NCI-H82 (cell line): ENCODE measurements around the gene NTM.

Source experiments
- DNase-seq: peaks from one replicate; lab custom pipeline; 2025; lab: John Stamatoyannopoulos, UW

The NTM gene

GRCh38 chr11:131917634-131918384 is 547.4 kb downstream of the NTM start:
- no peak for DNase-seq

- DNase-seq: no peak
These were observed 548.2 kb downstream of the NTM start for GRCh38 chr11:131918663-131919062.

- no peak for DNase-seq
These were observed 551.8 kb downstream of the NTM start for GRCh38 chr11:131922220-131922619.

DNA sequence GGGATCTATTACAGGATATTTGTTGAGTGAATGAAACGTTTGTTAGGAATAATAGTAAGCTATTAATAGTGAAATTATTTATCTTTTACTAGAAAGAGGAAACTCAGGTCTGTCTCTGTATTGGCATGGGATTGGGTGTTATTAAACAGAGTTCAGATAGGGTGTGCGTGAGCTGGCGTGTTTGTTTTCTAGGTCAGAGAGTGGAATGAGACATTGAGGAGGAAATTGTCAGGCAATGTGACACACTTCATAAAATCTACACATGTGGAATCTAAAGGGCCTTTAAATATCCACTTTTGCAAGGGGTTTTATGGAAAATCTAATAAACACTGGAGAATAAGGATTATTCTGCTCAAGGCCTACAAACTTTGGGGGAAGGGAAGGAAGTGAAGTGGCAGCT is 552.9 kb downstream of the NTM start:
- no peak for DNase-seq

DNA sequence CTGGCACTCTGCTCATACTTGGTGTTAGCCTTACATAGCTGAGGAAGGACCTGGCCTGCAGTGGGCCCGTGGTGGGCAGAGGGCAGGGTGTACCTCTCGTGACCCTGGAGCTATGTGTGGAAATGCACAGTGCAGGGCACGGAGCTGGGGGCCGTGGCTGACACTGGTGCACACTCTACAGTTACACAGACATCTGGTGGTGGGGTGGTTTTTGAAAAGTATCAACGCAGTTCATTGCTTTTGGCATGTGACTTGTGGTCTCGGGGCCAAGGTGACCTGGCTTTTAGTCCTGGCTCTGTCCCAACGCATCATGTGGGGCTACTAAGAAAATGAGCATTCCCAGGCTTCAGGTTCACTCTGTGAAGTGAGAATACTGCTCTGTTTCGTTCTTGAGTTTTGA is 553.6 kb downstream of the NTM start:
- DNase-seq: no peak

GRCh38 chr11:131924457-131925201 is 554.2 kb downstream of the NTM start:
- no peak for DNase-seq

GRCh38 chr11:131925829-131926228 is 555.4 kb downstream of the NTM start:
- DNase-seq: no peak

DNA sequence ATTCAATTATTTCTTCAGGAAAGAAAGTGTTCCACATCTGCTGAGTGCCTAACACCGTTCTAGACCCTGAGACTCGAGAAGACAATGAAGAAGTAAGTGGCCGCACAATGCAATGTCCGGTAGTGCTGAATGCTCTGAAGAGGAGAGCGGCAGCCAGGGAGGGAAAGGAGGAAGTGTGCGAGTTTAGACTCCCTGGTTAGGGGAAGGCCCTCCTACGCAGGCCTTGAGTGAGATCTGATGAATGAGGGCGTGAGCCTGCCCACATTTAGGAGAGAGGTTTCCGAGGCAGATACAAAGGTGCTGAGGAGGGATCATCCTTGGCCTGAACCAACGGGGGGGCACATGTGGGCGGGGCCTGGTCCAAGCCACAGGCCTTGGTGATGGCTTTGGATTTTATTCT is 558.6 kb downstream of the NTM start:
- DNase-seq: no peak

DNA sequence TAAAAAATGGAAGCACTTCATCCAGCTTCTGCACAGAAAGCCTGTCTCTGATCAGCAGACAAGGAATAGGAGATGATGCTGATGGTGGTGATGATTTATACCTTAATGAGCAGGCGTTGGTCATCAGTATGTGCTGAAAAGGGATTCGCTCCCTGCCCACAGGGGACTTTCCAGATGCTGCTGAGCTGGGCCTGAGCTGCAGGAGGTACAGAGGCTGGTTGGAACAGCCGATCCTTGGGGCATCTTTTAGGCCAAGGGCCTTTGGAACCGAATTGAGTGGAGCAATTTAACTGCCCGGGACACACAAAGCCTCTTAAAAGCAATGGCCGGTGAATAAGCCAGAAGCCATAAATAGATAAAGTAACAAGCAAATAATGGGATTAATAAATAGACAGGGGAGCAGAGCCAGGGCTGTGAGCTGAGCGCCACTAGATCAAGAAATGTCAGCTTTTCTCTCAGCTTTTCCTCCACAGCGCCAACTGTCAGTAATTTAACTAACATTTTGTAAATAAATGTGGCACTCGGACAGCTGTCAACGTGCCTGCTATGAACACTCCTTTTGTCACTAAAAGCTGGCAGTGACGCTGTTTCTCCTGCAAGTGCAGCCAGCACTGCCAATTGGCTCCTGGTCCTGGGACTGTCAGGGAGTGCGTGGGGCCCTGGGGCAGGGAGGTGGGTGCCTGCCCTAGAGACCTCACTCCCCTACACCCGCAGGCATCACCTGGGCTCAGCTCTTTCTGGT is 562.3 kb downstream of the NTM start:
- DNase-seq: peak; percentile 54

DNA sequence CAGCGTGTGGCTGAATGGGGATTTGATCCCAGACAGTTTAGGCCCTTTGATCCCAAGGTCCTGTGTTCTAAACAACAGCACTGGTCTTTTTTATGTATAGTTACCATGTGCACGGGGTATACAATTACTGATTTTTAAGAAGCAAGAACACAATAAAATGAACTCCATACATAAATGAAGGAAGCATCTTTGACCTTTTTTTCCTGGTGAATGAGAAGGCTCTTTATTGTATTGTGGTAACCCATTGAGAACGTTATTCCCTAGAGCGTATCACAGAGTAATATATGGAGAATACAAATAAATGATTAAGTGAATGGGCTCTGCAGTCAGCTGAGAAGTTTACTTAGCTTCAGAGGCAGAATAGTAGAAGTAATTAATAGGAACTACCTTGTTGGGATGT is 563.6 kb downstream of the NTM start:
- DNase-seq: no peak

GRCh38 chr11:131938351-131938751 is 567.9 kb downstream of the NTM start:
- DNase-seq: no peak

DNA sequence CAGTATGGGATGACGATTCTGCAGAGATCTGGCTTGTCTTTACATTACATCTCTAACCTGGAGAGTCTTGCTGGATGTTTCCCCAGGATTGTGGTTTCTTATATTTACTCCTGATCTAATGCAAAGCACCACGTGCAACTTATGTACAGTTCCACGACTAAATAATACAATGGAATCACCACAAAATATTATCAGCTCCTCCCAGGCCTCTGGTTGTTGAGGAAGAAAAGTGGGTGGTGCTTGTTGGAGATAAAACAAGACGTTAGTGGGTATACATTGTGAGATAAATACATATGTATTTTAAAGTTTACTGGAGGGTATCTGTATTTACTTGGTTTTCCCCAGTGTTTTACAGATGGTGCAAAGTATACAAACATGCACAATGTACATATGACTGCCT is 569.7 kb downstream of the NTM start:
- no peak for DNase-seq

- DNase-seq: no peak
These were observed 572.5 kb downstream of the NTM start for GRCh38 chr11:131942878-131943277.

DNA sequence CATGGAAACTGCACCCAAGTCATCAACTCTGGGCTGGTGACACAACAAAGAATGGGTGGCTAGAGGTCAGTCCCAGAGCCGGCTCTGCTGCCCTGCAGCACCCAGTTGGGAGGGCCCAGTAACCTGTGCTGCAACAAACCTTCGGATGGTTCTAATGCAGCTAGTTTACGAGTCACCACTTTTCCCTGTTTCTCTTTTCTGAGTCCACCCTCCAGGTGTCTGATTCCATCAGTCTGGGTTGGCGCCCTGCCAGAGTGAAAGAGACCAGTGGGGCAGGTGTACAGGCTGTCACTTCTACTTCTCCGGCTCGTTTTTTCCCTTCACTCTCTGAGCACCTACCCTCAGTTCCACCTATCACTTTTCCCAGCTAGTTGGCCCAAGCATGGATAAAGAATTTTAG is 572.9 kb downstream of the NTM start:
- peak; percentile 9 for DNase-seq

GRCh38 chr11:131944736-131945135 is 574.3 kb downstream of the NTM start:
- DNase-seq: no peak

- DNase-seq: no peak
These were observed 575.3 kb downstream of the NTM start for GRCh38 chr11:131945706-131946105.

DNA sequence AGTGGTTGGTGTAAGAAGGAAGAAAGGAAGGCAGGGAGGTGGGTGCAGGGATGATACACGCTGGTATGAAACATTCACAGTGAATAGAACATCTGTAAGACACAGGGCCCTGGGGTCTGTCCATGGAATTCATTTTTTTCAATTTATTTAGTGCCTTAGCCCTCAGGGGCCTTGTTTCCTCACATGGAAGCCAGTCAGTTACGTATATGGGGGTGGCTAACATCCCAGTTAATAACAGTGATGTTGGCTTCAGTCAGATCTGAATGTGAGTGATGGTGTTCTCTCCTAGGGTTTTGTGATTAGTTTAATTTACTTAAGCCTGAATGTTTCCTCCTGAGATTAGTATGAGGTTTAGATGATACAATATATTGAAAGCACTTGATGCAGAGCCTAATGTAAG is 577.1 kb downstream of the NTM start:
- DNase-seq: no peak

DNA sequence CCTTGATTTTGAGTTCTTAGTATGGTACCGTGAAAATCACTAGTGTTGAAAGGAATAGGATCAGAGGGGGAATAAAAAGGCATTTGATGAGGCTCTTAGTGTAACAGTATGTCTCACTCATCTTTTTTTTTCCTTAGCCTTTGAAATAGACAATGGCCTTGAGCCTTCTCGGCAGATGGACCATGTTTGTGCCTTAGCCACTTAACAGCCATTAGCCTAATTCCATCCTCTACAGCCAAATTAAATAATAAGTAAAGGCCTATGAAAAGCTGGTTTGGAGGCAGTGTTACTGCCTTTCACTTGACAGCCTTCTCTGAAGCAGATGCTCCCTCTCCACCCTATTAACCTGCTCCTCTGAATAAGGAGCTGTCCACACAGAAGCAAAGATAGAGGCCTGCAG is 580.7 kb downstream of the NTM start:
- DNase-seq: peak; percentile 94

- no peak for DNase-seq
These were observed 583.7 kb downstream of the NTM start for GRCh38 chr11:131954146-131954545.

DNA sequence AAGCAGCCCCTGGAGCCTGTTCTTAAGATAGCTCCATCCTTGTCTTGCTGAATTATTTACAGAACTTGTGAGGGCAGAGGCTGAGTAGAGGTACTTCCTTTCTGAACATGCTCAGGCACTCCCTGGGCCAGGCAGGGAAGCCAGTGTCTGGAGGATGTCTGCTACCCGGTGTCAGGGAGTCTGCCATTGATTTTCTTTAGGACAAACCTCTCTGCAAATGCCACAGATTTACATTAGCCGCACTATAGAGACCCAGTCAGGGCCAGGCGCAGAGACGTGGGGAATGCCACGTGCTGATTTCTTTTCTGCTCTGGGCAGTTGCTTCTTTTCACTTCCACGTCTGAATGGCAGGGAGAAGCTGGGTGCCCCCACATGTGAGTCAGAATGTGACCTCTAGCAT is 585.5 kb downstream of the NTM start:
- DNase-seq: no peak

- DNase-seq: no peak
These were observed 586.8 kb downstream of the NTM start for GRCh38 chr11:131957201-131957600.

DNA sequence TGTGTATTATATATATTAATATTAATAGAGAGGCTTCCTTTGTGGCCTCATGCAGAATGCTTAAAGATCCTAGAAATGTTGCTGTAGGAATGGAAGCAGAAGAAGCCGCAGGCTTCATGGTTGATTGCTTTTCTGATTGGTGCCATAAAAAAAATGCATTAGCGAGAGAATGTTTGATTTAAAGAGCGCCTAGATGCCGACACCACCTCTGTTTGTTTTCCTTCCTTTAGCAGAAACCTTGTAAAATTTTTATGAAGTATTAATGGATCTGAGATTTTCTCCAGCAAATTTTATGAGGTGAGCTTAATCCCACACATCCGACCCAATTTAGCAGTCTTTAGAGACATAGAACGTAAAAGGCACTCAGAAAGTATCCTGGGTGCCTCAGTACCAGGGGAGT is 587.5 kb downstream of the NTM start:
- DNase-seq: no peak

DNA sequence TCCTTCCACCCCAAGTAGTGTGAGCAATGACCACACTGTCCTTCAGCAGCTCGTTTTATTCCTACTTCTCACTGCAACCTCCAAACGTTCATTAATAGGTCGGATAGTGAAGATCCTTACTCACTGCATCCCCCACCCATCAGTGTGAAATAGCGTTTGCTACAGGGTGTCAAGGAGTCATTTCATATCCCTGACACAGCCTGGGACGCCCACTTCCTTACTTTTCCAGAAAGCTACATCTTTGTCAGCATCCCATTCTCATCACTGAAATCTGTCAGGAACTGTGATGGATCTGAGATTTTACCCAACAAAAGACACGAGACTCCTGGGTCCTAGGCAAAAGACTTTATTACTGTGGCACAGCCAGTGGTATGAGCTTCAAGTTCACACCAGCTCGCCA is 592.4 kb downstream of the NTM start:
- DNase-seq: no peak
